Measurements from ENCODE around the gene CYP4X1.

DNA sequence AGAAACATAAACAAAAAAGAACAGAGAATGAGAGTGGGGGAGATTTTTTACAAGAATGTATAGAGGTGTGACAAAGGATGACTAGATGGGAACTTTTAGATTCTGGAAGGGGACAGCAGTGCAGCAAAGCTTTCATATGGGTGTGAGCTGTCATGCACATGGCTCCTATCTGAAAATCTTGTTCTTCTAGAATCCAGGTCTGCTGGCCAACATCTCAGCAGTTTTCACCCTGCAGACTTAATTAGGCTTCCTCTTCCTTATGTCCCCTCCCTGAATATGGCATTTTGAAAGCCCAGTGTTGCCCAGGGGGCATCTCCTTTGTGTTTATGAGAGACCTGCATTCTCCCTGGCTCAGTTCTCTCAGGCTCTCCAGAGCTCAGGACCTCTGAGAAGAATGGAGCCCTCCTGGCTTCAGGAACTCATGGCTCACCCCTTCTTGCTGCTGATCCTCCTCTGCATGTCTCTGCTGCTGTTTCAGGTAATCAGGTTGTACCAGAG, 43.7 kb downstream of the CYP4X1 start, which contains the start of gene CYP4Z1:
- TF ChIP-seq JUND (IDR thresholded peaks at IDR 0.05; ENCODE audit: low read length) = no peak
- no peak for TF ChIP-seq POLR2A (IDR thresholded peaks at IDR 0.05; ENCODE audit: control extremely low read depth in 1 of 2, low read depth in 2 of 2, low read length in 2 of 2)
- TF ChIP-seq, protein P1, sequence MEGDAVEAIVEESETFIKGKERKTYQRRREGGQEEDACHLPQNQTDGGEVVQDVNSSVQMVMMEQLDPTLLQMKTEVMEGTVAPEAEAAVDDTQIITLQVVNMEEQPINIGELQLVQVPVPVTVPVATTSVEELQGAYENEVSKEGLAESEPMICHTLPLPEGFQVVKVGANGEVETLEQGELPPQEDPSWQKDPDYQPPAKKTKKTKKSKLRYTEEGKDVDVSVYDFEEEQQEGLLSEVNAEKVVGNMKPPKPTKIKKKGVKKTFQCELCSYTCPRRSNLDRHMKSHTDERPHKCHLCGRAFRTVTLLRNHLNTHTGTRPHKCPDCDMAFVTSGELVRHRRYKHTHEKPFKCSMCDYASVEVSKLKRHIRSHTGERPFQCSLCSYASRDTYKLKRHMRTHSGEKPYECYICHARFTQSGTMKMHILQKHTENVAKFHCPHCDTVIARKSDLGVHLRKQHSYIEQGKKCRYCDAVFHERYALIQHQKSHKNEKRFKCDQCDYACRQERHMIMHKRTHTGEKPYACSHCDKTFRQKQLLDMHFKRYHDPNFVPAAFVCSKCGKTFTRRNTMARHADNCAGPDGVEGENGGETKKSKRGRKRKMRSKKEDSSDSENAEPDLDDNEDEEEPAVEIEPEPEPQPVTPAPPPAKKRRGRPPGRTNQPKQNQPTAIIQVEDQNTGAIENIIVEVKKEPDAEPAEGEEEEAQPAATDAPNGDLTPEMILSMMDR (IDR thresholded peaks at IDR 0.05; ENCODE audit: control extremely low read depth in 1 of 3, insufficient read depth in 1 of 3, low read depth in 1 of 3, low read length in 3 of 3) = no peak
- TF ChIP-seq POLR2AphosphoS5 (IDR thresholded peaks at IDR 0.05; ENCODE audit: low read depth, low read length) = no peak
- TF ChIP-seq HDAC2 (IDR thresholded peaks at IDR 0.05; ENCODE audit: borderline replicate concordance in 1 of 2, low read depth in 2 of 2, low read length in 2 of 2) = no peak
- TF ChIP-seq BCL11A (IDR thresholded peaks at IDR 0.05; ENCODE audit: low read depth in 2 of 2, low read length in 2 of 2) = no peak
